ENCODE results near the gene FMNL2.
"Not testable (repeated sequence)": the region's sequence is repeated elsewhere in the genome, so short reads cannot be mapped to it uniquely, and the experiment has no call there.

The FMNL2 gene

DNA sequence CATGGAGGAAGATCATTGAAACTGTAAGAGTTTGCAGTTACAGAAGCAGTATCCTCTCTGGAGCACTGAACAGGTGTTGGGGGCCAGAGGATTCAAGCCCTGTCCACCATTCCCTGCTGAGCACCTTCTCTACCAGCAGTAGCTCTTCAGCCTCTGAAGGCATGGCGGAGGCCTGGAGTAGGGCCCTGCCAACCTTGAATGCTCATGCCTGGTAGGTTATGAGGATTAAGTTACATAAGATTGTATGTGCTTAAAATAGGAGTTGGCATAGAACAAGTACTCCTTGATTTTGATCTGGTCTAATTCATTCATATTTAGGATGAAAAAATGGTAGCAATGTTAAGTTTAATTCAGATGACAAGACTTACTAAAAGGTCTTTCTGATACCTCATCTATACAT lies 40.2 kb downstream of the FMNL2 start:
- DNase-seq (ENCODE audit: low read depth in 3 of 3), result no peak

DNA sequence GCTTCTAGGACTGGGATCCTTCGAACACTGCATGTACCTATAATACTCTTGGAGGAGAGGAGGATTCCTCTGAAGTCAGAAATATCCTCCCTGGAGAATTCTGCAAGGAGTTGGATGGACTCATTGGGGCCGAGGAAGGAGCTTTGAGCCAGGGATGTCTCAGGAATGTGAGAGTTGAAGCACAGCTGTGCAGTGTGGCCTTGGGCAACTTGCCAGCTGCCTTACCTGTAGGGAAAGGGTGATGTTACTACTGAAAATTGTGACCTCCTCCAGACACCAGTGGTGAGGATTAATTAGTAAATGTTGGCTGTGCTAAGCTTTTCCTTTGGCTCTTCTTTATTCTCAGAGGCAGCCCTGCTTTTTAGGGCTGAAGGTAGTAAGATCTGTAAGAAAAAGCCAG lies 41.4 kb downstream of the FMNL2 start:
- no peak for DNase-seq (ENCODE audit: low read depth in 3 of 3)

DNA sequence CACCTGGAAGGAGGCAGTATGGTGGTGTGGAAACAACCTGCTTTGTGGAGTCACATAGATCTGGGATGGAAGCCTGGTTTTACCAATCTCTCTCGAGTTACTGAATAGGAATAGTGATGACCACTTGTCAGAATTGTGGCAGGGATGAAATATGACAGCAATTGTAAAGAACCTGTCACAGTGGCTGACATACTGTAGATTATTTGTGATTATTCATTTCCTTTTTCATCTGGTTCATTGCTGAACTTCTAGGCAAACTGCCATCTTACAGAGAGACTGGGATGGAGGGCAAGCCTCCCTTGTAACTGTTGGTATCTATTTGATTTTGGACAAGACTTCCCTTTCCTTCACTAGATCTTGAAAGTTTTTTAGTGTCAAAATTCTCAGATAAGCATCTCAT lies 42.0 kb downstream of the FMNL2 start:
- no peak for DNase-seq (ENCODE audit: low read depth in 3 of 3)

DNA sequence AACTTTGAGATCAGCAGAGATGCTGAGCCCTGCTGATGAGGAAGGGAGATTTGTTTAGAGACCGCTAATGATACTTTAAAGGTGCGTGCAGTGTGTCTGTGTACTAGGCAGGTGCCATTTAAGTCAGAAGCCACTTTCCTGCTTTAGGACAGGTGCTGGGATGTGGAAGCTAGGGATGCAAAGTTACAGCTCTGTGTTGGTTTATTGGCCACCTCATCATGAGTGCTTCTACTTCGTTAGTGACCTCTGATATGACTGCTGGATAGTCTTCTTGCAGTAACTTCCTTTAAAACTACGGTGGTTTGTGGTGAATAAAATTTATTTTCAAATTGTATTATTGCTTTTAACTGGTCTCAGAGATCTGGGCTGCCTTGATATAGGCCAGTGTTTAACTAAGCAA lies 44.1 kb downstream of the FMNL2 start:
- DNase-seq (ENCODE audit: low read depth in 3 of 3), result no peak

DNA sequence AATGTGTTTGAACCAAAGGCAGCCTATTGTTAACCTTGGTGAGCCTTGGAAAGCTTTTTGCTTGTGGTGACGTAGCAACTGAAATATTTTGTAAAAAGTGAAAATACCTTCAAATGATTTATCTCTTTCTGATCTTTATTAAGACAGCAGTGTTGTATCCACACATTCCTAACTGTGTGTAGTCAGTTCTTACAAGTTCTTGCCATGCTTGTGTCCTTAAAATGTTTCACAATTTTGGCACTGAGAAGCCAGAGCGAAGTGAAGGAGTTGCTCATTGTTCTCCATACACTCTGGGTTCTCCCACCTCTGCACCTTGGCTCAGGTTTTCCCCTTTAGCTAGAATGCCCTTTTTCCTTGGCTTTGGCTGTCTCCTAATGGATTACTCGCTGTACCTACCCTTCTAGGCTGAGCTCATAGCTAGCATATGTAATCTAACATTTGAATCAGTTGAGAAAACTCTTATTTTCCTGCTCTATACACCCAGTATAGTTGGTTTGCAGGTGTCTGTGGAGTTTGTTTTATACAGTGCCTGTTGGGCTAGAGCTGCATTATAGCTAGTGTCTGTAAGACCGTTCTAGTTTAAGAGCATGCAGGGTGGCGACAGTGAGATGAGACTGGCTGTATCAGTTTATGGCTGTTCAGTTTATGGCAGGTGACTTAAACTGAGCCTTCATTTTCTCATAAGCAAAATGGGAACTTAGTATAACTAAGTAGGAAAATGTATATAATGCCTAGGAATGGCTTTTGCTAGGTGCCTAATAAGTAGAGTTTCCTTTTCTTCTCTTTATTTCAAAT lies 45.5 kb downstream of the FMNL2 start:
- no peak for DNase-seq (ENCODE audit: low read depth in 3 of 3)

DNA sequence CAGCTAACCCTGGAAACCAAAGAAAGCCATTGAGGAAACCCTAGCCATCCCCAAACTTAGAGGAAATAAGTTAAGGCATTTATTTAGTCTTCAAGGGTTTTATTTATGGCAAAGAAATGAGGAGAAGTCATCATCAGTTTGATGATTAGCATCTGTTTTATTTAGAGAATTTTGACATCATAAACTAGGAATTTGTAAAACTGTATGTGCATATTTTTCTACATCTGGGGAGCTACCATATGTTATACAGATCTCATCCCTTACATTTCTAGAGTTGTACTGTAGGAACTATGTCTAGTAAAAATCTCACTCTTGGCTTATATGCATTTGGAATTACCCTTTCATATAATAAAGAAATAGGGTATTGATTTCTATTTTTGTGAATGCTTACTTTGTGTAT lies 48.7 kb downstream of the FMNL2 start:
- no peak for DNase-seq (ENCODE audit: low read depth in 3 of 3)

DNA sequence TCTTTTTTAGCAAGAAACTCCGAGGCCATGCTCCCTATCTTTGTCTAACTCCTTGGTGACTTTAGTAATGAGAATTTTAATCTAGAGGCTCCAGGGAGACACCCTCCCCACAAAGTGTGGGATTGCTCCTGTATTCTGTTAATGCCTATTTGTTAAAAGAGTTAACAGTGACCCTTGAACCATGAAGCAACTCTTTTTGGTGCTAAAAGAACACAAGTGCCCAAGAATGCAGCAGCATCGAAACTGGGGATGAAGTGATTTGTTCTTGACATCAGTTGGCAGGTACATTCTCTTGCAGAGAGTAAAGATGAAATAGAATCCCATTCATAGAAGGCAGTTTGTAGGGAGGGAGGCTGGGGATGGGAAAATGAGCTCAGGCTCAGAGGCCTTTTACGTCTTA lies 50.0 kb downstream of the FMNL2 start:
- DNase-seq (ENCODE audit: low read depth in 3 of 3), result no peak

DNA sequence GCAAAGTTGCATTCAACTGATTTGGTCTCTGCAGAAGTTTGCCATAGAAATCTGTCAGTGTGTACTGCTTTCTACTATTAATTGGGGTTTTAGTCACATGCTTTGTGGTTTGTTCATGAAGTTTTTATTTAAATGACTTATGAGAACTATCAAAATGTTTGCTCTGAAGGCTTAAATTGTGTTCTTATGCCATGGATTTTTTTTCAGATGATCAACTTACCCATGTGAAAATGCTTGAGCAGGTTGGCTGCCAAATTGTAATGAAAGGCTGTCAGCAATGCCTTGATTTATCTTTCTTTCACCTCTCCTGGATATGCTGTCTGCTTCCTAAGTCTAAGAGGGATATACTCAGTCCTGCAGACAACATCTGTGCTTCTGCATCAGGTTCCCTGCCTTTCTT lies 50.7 kb downstream of the FMNL2 start:
- DNase-seq (ENCODE audit: low read depth in 3 of 3), result no peak

DNA sequence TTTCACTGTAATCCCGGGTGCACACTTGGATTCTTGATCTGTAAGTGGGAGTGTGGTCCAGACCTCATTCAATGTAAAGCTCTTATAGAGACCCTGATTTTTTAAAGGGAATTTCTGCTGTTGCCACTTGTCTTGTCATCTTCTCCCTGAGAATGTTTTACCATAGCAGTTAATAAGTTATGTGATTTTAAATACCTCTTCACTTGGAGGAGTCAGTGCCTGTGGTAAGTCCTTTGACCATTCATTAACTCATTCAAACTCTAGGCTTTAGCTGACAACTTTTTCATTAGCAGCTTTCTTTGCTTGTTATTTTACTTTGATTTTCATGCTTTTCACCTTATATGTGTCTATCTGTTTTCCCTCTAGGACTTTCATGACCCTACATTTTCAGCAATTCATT lies 51.3 kb downstream of the FMNL2 start:
- DNase-seq (ENCODE audit: low read depth in 3 of 3), result no peak

DNA sequence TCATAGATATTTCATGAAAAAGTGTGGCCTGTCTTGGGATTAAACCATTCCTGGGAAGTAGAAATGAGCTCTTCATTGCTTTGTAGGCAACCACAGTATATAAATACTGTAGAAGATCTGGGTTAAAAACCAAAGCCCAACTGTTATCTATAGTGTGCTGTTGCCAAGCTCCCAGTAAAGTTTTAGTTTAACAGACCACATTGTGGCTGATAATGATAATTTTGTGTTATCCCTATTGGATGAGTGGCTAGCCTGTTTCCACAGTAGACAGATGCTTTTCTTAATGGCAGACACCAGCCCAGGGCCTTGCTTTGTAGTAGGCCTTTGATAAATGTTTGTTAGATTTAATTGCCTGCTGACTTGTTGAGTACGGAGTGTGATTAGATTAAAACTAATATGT lies 52.1 kb downstream of the FMNL2 start:
- no peak for DNase-seq (ENCODE audit: low read depth in 3 of 3)

DNA sequence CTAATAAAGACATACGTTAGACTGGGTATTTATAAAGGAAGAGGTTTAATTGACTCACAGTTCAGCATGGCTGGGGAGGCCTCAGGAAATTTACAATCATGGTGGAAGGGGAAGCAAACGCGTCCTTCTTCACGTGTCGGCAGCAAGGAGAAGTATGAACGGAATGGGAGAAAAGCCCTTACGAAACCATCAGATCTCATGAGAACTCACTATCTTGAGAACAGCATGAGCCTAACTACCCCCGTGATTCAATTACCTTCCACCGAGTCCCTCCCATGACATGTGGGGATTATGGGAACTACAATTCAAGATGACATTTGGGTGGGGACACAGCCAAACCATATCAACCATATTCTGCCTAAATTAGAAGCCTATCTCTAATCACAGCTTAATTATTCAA lies 53.3 kb downstream of the FMNL2 start:
- DNase-seq (ENCODE audit: low read depth in 3 of 3), result not testable (repeated sequence)

DNA sequence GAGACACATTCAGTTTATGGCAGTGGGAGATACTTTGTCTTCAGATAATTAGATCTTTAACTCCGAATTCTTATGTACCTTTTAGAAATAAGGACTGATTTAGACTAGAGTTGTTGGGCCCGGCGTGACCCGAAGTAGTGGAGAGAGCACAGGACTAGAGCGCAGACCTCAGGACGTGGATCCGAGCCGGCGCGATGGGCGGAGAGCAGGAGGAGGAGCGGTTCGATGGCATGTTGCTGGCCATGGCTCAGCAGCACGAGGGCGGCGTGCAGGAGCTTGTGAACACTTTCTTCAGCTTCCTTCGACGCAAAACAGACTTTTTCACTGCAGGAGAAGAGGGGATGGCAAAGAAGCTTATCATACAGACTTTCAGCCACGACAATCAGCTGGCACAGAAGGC lies 54.5 kb downstream of the FMNL2 start:
- no peak for DNase-seq (ENCODE audit: low read depth in 3 of 3)

DNA sequence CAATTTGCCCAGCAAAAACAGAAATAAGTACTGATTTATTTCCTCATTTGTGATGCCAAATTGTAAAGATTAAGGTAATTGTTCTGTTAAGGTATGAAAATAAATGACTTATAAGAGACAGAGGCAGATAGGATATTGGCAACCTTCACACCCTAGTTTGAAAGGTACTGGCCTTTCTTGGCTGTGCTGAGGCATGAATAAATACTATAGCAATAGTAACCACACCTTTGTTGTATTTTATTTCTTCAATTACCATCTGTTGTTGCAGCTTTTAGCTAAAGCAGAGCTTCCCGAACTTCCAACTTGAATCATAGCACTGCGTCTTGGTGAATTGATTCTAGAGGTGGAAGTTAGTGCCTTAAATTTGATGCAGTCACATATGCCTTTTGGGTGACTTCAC lies 55.9 kb downstream of the FMNL2 start:
- DNase-seq (ENCODE audit: low read depth in 3 of 3), result no peak

DNA sequence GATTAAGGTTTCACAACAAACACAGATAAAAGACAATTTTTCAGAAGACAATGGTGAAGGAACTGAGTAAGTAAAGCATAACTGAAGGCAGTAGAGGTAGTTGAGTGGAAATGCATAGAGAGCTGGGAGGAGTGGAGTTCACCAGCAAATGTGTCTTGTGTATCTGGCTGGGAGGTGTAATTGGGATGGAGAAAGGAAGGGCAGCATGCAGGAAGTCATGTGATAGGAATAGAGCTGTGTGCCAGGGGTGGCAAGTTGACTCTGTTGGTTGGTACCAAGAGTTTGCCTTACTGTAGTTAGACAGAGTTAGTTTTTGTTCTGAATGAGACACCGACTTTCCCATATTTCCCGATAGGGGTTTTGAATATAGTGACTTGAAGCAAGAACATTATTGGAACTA lies 56.3 kb downstream of the FMNL2 start:
- DNase-seq (ENCODE audit: low read depth in 3 of 3), result no peak

DNA sequence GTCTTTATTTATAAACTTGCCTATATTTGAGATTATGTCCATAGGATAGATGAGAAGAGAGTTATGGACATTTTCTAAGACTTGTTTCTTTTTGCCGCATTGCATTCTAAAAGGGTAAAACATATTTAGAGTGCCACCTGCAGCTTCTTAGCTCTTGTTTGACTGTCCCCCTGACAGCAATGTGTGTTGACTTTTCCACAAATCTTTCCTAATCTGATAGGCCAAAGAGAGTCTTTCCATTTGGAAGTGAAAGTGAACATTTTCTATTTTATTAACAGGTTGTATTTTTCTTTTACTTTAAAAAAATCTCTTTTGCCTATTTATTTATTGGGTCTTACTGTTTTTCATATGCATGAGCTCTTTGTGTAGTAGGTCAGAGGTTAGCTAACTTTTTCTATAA lies 58.4 kb downstream of the FMNL2 start:
- no peak for DNase-seq (ENCODE audit: low read depth in 3 of 3)

DNA sequence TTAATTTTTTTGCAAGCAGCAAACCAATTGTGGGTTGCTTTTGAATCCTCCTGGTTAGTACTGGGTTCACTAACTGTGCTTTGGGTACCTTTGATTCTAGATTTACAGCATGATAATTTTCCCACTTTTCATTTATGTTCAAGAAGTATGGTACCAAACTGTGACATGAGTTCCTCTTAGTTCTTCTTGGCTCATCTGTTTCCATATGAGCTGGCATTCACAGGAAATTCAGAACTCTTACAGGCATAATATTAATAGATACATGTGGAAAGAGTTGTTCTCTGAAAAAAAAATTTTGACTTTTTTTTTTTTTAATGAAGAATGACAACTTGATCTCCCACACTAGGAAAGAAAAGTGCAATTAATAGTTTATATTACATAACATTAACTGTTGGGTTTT lies 59.4 kb downstream of the FMNL2 start:
- DNase-seq (ENCODE audit: low read depth in 3 of 3), result no peak

DNA sequence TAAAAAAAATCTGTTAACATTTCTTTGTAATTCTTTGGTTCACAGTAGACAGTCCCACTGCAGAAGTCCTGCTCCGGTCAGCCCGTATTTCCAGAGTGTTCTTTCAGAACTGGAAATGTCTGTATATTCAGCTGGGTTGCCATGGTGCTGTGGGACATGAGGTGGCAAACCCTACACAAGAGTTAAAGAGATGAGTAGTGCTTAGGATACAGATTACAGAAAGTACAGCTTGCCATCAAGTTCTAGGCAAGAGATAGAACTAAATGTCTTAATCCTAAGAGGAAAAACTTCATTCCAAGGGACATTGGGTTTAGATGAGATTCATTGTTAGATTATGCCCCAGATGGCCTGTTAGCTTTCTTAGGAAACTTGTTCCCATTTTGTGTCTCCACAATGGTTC lies 60.1 kb downstream of the FMNL2 start:
- no peak for DNase-seq (ENCODE audit: low read depth in 3 of 3)

DNA sequence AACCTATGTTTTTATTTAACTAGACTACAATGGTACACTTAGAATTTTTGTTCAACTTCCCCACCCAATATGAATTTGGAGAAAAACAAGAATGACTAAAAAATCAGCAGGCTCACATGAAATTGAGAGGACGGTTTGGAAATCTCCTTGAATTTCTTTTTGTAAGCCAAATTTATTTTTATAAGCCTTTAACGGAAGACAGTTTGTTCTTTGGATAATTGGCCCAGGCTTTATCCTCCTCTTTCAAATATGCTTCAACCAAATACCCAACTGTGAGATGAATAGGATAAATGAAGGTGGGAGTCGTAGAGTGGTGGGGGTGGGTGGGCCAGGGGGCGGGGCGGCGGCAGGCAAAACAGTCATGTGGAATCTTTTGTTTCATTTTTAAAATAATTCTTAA lies 60.6 kb downstream of the FMNL2 start:
- no peak for DNase-seq (ENCODE audit: low read depth in 3 of 3)

DNA sequence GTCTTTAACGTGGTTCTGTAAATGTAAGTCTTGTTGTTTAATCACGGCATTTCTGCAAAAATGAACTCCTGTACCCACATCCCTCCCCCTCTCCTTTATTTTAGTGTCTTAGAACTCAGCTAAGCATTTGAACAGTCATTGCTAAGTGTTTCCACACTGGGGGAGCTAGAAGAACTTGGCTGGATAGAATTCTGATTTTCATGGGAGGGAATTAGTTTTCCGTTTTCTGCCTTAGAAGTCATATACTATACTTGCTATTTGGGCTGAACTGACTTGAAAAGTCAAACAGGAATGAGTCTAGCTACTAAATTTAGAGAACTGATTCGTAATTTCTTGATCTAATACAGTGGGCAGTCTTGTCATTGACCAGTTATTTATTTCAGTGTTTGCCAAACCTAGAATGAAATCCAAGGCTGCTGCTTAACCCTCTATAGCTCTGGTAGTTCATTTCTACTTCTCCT lies 61.1 kb downstream of the FMNL2 start:
- no peak for DNase-seq (ENCODE audit: low read depth in 3 of 3)

DNA sequence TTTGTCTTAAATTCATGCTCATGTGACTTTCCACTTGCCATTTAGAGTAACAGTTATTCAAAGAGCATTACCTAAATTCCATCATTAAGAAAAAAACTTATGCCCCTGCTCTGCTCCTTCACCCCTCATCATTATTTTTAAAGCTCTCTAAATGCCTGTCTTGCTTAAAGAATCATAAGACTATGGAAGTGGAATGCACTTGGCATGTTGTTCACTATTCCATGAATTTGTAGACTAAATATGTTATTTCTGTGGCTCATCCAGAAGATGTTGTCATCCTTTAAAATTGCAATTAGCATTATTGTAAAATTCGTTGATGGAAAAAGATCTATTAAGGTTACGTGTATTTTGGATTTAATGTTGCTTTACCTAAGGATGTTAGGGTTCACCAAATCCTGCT lies 61.8 kb downstream of the FMNL2 start:
- DNase-seq (ENCODE audit: low read depth in 3 of 3), result no peak

DNA sequence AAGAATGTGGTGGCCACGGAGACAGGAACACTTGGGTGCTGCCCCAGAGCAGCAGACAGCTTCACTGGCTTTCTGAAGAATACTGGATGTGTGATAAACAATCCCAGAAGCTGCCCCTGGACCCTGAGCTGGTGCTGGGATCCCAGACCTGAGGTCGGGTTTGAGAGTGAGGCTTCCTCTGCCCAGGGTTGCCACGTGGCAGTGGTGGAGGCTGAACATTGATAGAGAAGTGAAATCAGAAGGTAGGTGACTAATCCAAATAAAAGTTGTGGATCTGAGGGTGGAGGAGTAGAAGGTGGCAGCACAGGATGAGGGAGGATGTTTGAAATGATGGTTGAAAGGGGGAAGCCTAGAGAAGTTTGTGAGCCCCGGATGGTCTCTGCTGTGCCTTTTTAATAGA lies 64.0 kb downstream of the FMNL2 start:
- no peak for DNase-seq (ENCODE audit: low read depth in 3 of 3)

DNA sequence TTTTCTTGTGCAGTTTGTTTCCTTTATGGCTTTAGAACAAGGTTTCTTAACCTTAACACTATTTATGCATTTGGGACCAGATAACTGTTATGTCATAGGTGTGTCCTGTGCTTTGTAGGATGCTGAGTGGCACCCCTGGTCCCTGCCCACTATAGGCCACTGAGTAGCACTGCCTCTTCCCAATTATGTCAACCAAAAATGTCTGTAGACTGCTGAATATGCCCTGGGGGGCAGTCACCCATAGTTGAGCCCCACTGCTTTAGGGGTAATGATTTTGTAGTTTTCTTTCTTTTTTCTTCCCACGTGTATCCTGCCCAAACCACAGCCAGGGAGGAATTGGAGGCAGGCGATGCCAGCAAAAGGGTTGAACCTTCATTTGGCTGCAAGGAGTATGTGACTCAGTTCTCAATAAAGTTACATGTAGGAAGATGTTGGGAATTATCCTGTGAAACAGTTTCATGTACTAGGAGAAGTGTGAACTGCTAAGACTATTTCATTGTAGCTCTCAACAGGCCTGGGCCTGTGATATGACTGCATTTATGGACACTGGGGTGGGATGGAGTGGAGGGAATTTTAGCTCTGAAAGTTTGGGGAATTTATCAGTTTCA lies 65.7 kb downstream of the FMNL2 start:
- DNase-seq (ENCODE audit: low read depth in 3 of 3), result no peak

All from stimulated activated CD4-positive, alpha-beta T cell treated with anti-CD3 and anti-CD28 coated beads, TNF-alpha, amount 100 ng/mL, for 48 hours (primary cell).